Measurements from ENCODE around the gene GRM8. TPM values are rescaled to one million over a fixed set of nuclear protein-coding genes. Genes with fewer than 3 reads are reported as not detected.

GRM8 gene
- total RNA-seq, 4 donors from 2014 or later: 0.57 TPM; not detected in 3

GRCh38 chr7:127214956-127215718 lies 37.6 kb downstream of the GRM8 start:
- intact Hi-C loops (cut with DNase I): no loop called here
- WGBS, 2 donors: 56 to 59% methylated on average over 4 of the region's 4 CpGs
- no peak overlapping the region for H3K27ac ChIP-seq
- no peaks in the 10 kb centered on the region for H3K9me3 ChIP-seq
- no peak for TF ChIP-seq CTCF (IDR thresholded peaks at IDR 0.05)
- no peak for TF ChIP-seq POLR2A (IDR thresholded peaks at IDR 0.05)
- no peaks in the 10 kb centered on the region for H3K4me1 ChIP-seq
- no peak for DNase-seq
- no peaks in the 10 kb centered on the region for H3K36me3 ChIP-seq
- H3K4me3 ChIP-seq: no peak overlapping the region
- no peaks in the 10 kb centered on the region for H3K27me3 ChIP-seq

- no peak overlapping the region for H3K4me3 ChIP-seq
- no peaks in the 10 kb centered on the region for H3K4me1 ChIP-seq
- WGBS, 2 donors: 36 to 38% methylated on average over 2 of the region's 2 CpGs
- no peaks in the 10 kb centered on the region for H3K36me3 ChIP-seq
- TF ChIP-seq POLR2A (IDR thresholded peaks at IDR 0.05) (no peak), CTCF (IDR thresholded peaks at IDR 0.05) (no peak)
- H3K27ac ChIP-seq: no peak overlapping the region
- intact Hi-C loops (cut with DNase I): no loop called here
- no peak for DNase-seq
- peaks cover 0 to 6% (median 0%) of the 10 kb centered on the region in 4 donors for H3K27me3 ChIP-seq
- H3K9me3 ChIP-seq: no peaks in the 10 kb centered on the region
These were observed 42.9 kb downstream of the GRM8 start for GRCh38 chr7:127209886-127210285.

GRCh38 chr7:127208860-127209259 lies 43.9 kb downstream of the GRM8 start:
- no peak overlapping the region for H3K27ac ChIP-seq
- H3K4me3 ChIP-seq: no peak overlapping the region
- no peaks in the 10 kb centered on the region for H3K36me3 ChIP-seq
- WGBS, 2 donors: 36 to 81% methylated on average over 3 of the region's 3 CpGs
- H3K9me3 ChIP-seq: no peaks in the 10 kb centered on the region
- no peak for DNase-seq
- peaks cover 0 to 6% (median 0%) of the 10 kb centered on the region in 4 donors for H3K27me3 ChIP-seq
- TF ChIP-seq CTCF (IDR thresholded peaks at IDR 0.05) (no peak), POLR2A (IDR thresholded peaks at IDR 0.05) (no peak)
- no peaks in the 10 kb centered on the region for H3K4me1 ChIP-seq
- intact Hi-C loops (cut with DNase I): no loop called here

- DNase-seq: no peak
- intact Hi-C loops (cut with DNase I): no loop called here
- Histone ChIP-seq H3K27me3 (peaks cover 0 to 6% (median 0%) of the 10 kb centered on the region in 4 donors), H3K4me1 (no peaks in the 10 kb centered on the region), H3K36me3 (no peaks in the 10 kb centered on the region), H3K9me3 (no peaks in the 10 kb centered on the region), H3K27ac (no peak overlapping the region), H3K4me3 (no peak overlapping the region)
- TF ChIP-seq CTCF (IDR thresholded peaks at IDR 0.05) (no peak), POLR2A (IDR thresholded peaks at IDR 0.05) (no peak)
- WGBS, 2 donors: 44 to 81% methylated on average over 3 of the region's 3 CpGs
These were observed 44.4 kb downstream of the GRM8 start for GRCh38 chr7:127208351-127208750.

GRCh38 chr7:127207806-127208205 lies 44.9 kb downstream of the GRM8 start:
- WGBS, 2 donors: 53 to 73% methylated on average over 5 of the region's 5 CpGs
- Histone ChIP-seq H3K27ac (no peak overlapping the region), H3K9me3 (no peaks in the 10 kb centered on the region), H3K36me3 (no peaks in the 10 kb centered on the region), H3K4me3 (no peak overlapping the region), H3K4me1 (no peaks in the 10 kb centered on the region), H3K27me3 (peaks cover 0 to 6% (median 0%) of the 10 kb centered on the region in 4 donors)
- DNase-seq: no peak
- no peak for TF ChIP-seq CTCF (IDR thresholded peaks at IDR 0.05)
- no peak for TF ChIP-seq POLR2A (IDR thresholded peaks at IDR 0.05)
- intact Hi-C loops (cut with DNase I): no loop called here
